Lower lobe of right lung (tissue), 2 donors: ENCODE data around the gene STAMBPL1. TPM values are rescaled to one million over a fixed set of nuclear protein-coding genes. Genes with fewer than 3 reads are reported as not detected.
"Not testable (repeated sequence)": the region's sequence is repeated elsewhere in the genome, so short reads cannot be mapped to it uniquely, and the experiment has no call there.

Experiments used
- ATAC-seq, 2 donors: fragments of 200-7000 bp; cut with Tn5 transposase; one replicate each; pipeline ENCODE4 v1.9.1; 2020 to 2022; ENCODE audit warnings: mild to moderate bottlenecking in 2 of 2, moderate library complexity in 2 of 2
- DNase-seq: peaks from one replicate; pipeline ENCODE4 v3.0.0-alpha.2; 2020
- H3K27ac ChIP-seq: fragments of 200-600 bp; one replicate; pipeline ENCODE4 v1.8.0; 2022
- H3K27me3 ChIP-seq: fragments of 200-600 bp; one replicate; pipeline ENCODE4 v1.8.0; 2022; ENCODE audit warnings: low read depth
- H3K36me3 ChIP-seq: fragments of 200-600 bp; one replicate; pipeline ENCODE4 v1.8.0; 2022; ENCODE audit warnings: mild to moderate bottlenecking
- H3K4me1 ChIP-seq: fragments of 200-600 bp; one replicate; pipeline ENCODE4 v1.8.0; 2022
- H3K4me3 ChIP-seq: fragments of 200-600 bp; one replicate; pipeline ENCODE4 v1.8.0; 2022; ENCODE audit warnings: mild to moderate bottlenecking
- H3K9me3 ChIP-seq: fragments of 200-600 bp; one replicate; pipeline ENCODE4 v1.8.0; 2022
- CTCF ChIP-seq: fragments of 200-600 bp; IDR thresholded peaks from one replicate; pipeline ENCODE4 v1.8.0; 2022; ENCODE audit warnings: antibody characterized with exemption, mild to moderate bottlenecking
- intact Hi-C: fragments of 100-400 bp; cut with DNase I; formaldehyde crosslinking; loops from one replicate; pipeline ENCODE4 v1.11.0; 2022
- total RNA-seq: library from RNA; stranded (reverse); fragmentation: NEBNext Ultra II Directional; extraction: Animal tissue kit (Norgen Biotek cat#: 25700); gene quantifications from one replicate; pipeline ENCODE4 v1.2.1, GENCODE V29; 2021
- donor health status: DM: no; HTN: yes; CAD: no; lungs with severe emphysema.

STAMBPL1 gene
- total RNA-seq, 1 donor from 2014 or later: 7.1 TPM

GRCh38 chr10:88880282-88881076 is 434 bp downstream of the STAMBPL1 start:
- no peaks in the 10 kb centered on the region for H3K36me3 ChIP-seq
- no peaks in the 10 kb centered on the region for H3K9me3 ChIP-seq
- peaks cover 39% of the 10 kb centered on the region for H3K4me1 ChIP-seq
- no peaks in the 10 kb centered on the region for H3K27me3 ChIP-seq
- peak overlapping the region; percentile 75 for H3K4me3 ChIP-seq
- H3K27ac ChIP-seq: peak overlapping the region; percentile 92
- ATAC-seq (peak; percentile 98), DNase-seq (peak; percentile 91)
- intact Hi-C loops: no loop called here
- peak; percentile 17 for TF ChIP-seq CTCF

GRCh38 chr10:88881320-88881719 is 1.3 kb downstream of the STAMBPL1 start:
- Histone ChIP-seq H3K4me3 (peak overlapping the region; percentile 75), H3K4me1 (peaks cover 39% of the 10 kb centered on the region), H3K9me3 (no peaks in the 10 kb centered on the region), H3K27me3 (no peaks in the 10 kb centered on the region), H3K36me3 (no peaks in the 10 kb centered on the region), H3K27ac (peak overlapping the region; percentile 92)
- intact Hi-C loops: no loop called here
- DNase-seq (no peak), ATAC-seq (no peak)
- no peak for TF ChIP-seq CTCF

- Histone ChIP-seq H3K4me3 (peak overlapping the region; percentile 75), H3K36me3 (no peaks in the 10 kb centered on the region), H3K9me3 (no peaks in the 10 kb centered on the region), H3K27me3 (no peaks in the 10 kb centered on the region), H3K4me1 (peaks cover 39% of the 10 kb centered on the region), H3K27ac (peak overlapping the region; percentile 92)
- DNase-seq (no peak), ATAC-seq (no peak)
- no peak for TF ChIP-seq CTCF
- intact Hi-C loops: no loop called here
Observed at GRCh38 chr10:88881922-88882645, 2.0 kb downstream of the STAMBPL1 start.

GRCh38 chr10:88882646-88883447 is 2.8 kb downstream of the STAMBPL1 start:
- Histone ChIP-seq H3K27ac (peak overlapping the region; percentile 92), H3K4me1 (peaks cover 39% of the 10 kb centered on the region)
- DNase-seq, intact Hi-C loops, ATAC-seq, H3K4me3 ChIP-seq, H3K27me3 ChIP-seq, H3K9me3 ChIP-seq, H3K36me3 ChIP-seq: not testable (repeated sequence)

- H3K27ac ChIP-seq: no peak overlapping the region
- H3K9me3 ChIP-seq: no peaks in the 10 kb centered on the region
- TF ChIP-seq CTCF: no peak
- no peak for DNase-seq
- H3K4me1 ChIP-seq: peaks cover 39% of the 10 kb centered on the region
- ATAC-seq: no peak
- H3K36me3 ChIP-seq: no peaks in the 10 kb centered on the region
- no peak overlapping the region for H3K4me3 ChIP-seq
- intact Hi-C loops: no loop called here
- H3K27me3 ChIP-seq: no peaks in the 10 kb centered on the region
Observed at GRCh38 chr10:88883448-88883809, 3.4 kb downstream of the STAMBPL1 start.
